Measurements from ENCODE around the gene GAMT.

Gene GAMT

DNA sequence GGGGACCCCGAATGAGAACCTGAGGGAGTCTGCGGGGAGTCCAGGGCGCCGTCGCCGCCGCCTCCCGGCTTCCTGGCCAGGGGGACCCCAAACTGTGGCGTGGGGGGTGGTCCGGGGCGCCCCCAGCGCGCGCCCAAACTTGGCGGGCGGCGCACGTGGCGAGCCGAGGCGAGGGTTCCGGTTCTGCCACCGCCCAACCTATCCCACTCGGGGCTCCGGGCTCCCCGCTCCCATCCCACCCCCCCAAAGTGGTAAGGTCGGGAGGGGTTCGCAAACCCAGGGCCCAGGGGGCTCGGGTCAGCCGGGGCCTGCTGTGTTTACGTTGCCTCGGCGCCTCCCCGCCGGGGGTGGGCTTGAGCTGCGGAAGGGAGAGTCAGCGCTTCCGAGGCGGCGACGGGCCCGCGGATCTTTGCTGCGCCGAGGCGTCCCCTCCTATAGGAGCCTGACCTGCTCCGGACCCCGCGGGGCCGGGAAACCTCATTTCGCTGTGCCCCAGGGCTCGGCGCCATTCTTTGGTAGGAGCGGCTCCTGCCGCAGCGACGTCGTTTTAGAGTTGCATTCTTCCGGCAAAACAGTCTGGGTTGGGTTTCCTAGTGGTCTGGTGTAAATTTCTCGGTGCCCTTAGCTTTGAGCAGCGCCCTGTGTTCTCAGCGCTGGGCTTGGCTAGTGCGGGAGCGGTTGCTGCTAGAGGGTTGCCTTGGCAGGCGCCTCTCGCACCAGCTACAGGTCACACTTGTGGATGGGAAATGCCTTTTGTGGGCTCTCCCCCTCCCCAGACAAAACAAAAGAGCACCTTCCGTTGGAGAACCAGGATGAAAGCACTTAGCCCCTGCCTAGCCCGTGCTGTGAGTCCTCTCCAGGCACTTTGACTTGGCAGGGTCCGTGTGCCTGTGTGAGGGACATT lies 7.2 kb upstream of the GAMT start:
- TF ChIP-seq EZH2phosphoT487 (IDR thresholded peaks at IDR 0.05; ENCODE audit: borderline replicate concordance): no peak
- no peak for TF ChIP-seq CTCF (conservative IDR thresholded peaks at IDR 0.05; ENCODE audit: low read length)
- Histone ChIP-seq H3K4me3 (ENCODE audit: low read length, poor library complexity, severe bottlenecking) (peak overlapping the region; percentile 97), H3K27me3 (ENCODE audit: insufficient read depth, low read length, poor library complexity, severe bottlenecking) (peaks cover 6% of the 10 kb centered on the region), H3K9me2 (replicated peaks; ENCODE audit: low read depth, low read length) (no peaks in the 10 kb centered on the region), H3K4me2 (ENCODE audit: low read depth, low read length, poor library complexity, severe bottlenecking) (peak overlapping the region; percentile 95), H3K79me2 (ENCODE audit: insufficient read depth, low read length) (peaks cover 60% of the 10 kb centered on the region), H4K20me1 (ENCODE audit: insufficient read depth, low read length, poor library complexity, severe bottlenecking) (peaks cover 58% of the 10 kb centered on the region), H3F3A (ENCODE audit: low read depth) (no peaks in the 10 kb centered on the region), H3K9ac (ENCODE audit: low read depth, low read length, poor library complexity, severe bottlenecking) (peak overlapping the region; percentile 99), H3K4me1 (ENCODE audit: insufficient read depth, low read length, poor library complexity, severe bottlenecking) (peaks cover 37% of the 10 kb centered on the region), H2AFZ (ENCODE audit: low read length) (no peak overlapping the region), H3K9me3 (ENCODE audit: insufficient read depth, low read depth, low read length) (no peaks in the 10 kb centered on the region), H3K36me3 (ENCODE audit: insufficient read depth, low read length) (peaks cover 12% of the 10 kb centered on the region; the same call in 1 of the 2 replicates)

DNA sequence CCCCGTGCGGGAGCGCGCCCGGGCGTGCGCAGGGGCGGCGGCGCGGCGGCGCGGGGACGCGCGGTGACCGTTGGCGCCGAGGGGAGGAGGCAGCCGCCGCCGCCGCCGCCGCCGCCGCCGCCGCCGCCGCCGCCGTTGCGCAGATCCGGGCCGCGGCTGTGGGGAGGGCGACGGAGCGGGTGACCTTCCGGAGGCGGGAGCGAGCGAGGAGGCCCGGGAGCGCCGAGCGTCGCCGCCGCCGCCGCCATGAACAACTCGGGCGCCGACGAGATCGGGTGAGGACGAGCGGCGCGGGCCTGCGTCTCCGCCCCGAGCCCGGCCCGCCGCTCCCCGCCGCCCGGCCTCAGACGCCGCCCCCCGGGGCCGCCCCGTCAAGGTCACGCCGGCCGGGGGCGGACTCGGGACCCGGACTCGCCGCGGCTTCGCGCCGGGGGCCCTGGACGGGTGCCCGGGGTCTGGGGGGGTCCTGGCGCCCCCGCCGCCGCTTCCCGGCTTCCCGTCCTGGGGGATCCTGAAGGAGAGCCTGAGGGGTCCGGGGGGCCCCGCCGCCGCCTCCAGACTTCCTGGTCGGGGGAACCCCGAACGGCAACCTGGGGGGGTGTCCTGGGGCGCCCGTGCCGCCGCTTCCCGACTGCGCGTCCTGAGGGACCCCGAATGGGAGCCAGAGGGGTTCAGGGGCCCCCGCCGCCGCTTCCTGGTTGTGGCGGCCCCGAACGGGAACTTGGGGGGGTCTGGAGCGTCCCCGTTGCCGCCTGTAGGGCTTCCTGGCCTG lies 6.4 kb upstream of the GAMT start, which contains the start of gene DAZAP1:
TSS of gene DAZAP1 (plus strand) at position 59 of the 772 bp plus-strand sequence. CDS start at position 247, 188 bp downstream.
- no peaks in the 10 kb centered on the region for H3F3A ChIP-seq (ENCODE audit: low read depth)
- H4K20me1 ChIP-seq (ENCODE audit: insufficient read depth, low read length, poor library complexity, severe bottlenecking): peaks cover 49% of the 10 kb centered on the region
- peak within 1 kb of the TSS; percentile 81 for H2AFZ ChIP-seq (ENCODE audit: low read length)
- H3K79me2 ChIP-seq (ENCODE audit: insufficient read depth, low read length): peaks cover 52% of the 10 kb centered on the region
- H3K27me3 ChIP-seq (ENCODE audit: insufficient read depth, low read length, poor library complexity, severe bottlenecking): peaks cover 6% of the 10 kb centered on the region
- no peaks in the 10 kb centered on the region for H3K9me3 ChIP-seq (ENCODE audit: insufficient read depth, low read depth, low read length)
- peaks cover 3% of the 10 kb centered on the region; the same call in 1 of the 2 replicates for H3K36me3 ChIP-seq (ENCODE audit: insufficient read depth, low read length)
- no peaks in the 10 kb centered on the region for H3K9me2 ChIP-seq (replicated peaks; ENCODE audit: low read depth, low read length)
- peak within 1 kb of the TSS; percentile 99 for H3K9ac ChIP-seq (ENCODE audit: low read depth, low read length, poor library complexity, severe bottlenecking)
- peak within 1 kb of the TSS; percentile 95 for H3K4me2 ChIP-seq (ENCODE audit: low read depth, low read length, poor library complexity, severe bottlenecking)
- H3K4me1 ChIP-seq (ENCODE audit: insufficient read depth, low read length, poor library complexity, severe bottlenecking): peaks cover 37% of the 10 kb centered on the region
- TF ChIP-seq CTCF (conservative IDR thresholded peaks at IDR 0.05; ENCODE audit: low read length) (no peak), EZH2phosphoT487 (IDR thresholded peaks at IDR 0.05; ENCODE audit: borderline replicate concordance) (no peak)
- H3K4me3 ChIP-seq (ENCODE audit: low read length, poor library complexity, severe bottlenecking): peak within 1 kb of the TSS; percentile 97

GRCh38 chr19:1406774-1407527 lies 5.6 kb upstream of the GAMT start:
- Histone ChIP-seq H2AFZ (ENCODE audit: low read length) (peak overlapping the region; percentile 81), H3F3A (ENCODE audit: low read depth) (no peaks in the 10 kb centered on the region), H3K4me1 (ENCODE audit: insufficient read depth, low read length, poor library complexity, severe bottlenecking) (peaks cover 34% of the 10 kb centered on the region), H3K4me2 (ENCODE audit: low read depth, low read length, poor library complexity, severe bottlenecking) (peak overlapping the region; percentile 75), H3K36me3 (ENCODE audit: insufficient read depth, low read length) (no peaks in the 10 kb centered on the region), H3K79me2 (ENCODE audit: insufficient read depth, low read length) (peaks cover 44% of the 10 kb centered on the region), H3K9ac (ENCODE audit: low read depth, low read length, poor library complexity, severe bottlenecking) (peak overlapping the region; percentile 79), H3K27me3 (ENCODE audit: insufficient read depth, low read length, poor library complexity, severe bottlenecking) (peaks cover 6% of the 10 kb centered on the region), H3K4me3 (ENCODE audit: low read length, poor library complexity, severe bottlenecking) (peak overlapping the region; percentile 82), H3K9me2 (replicated peaks; ENCODE audit: low read depth, low read length) (no peaks in the 10 kb centered on the region), H4K20me1 (ENCODE audit: insufficient read depth, low read length, poor library complexity, severe bottlenecking) (peaks cover 42% of the 10 kb centered on the region), H3K9me3 (ENCODE audit: insufficient read depth, low read depth, low read length) (no peaks in the 10 kb centered on the region)
- TF ChIP-seq EZH2phosphoT487 (IDR thresholded peaks at IDR 0.05; ENCODE audit: borderline replicate concordance) (no peak), CTCF (conservative IDR thresholded peaks at IDR 0.05; ENCODE audit: low read length) (peak; percentile 77)
